Thyroid gland (tissue), 4 donors: ENCODE data around the gene NOS1AP.

Experiments used
- POLR2A ChIP-seq, 2 donors: fragments of 450-650 bp; IDR thresholded peaks; one replicate each; pipeline ENCODE4 v1.6.1; 2017; ENCODE audit warnings: antibody characterized with exemption in 2 of 2, mild to moderate bottlenecking in 2 of 2, moderate library complexity in 1 of 2
- TF ChIP-seq, protein P1 (sequence below), 6 experiments: fragments of 200-600 bp in 3 of 6; fragments of 450-650 bp in 3 of 6; sonication (generic) in 3 of 6; IDR thresholded peaks; one replicate each; pipeline ENCODE4 v1.5.1; 2016 to 2019; ENCODE audit warnings: antibody characterized with exemption in 6 of 6, mild to moderate bottlenecking in 2 of 6, inconsistent platforms in 1 of 6, moderate library complexity in 1 of 6

DNA sequence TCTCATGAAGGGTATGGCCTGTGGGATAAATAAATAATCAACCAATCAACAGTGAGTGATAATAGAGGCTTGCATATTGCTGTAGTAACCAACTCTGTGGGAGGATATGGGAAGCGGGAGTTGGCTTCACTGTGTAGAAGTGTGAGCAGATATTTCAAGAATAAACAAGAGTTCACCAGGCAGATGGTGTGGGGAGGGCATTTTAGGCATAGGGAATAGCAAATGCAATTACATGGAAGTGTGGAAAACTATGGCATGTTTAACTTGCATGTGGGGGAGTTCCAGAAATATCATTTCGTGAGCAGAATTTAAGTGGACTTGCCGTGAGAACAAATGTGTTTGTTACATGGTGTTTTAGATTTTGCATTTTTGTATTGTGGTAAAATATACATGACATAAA, 211.9 kb downstream of the NOS1AP start:
- TF ChIP-seq, protein P1, sequence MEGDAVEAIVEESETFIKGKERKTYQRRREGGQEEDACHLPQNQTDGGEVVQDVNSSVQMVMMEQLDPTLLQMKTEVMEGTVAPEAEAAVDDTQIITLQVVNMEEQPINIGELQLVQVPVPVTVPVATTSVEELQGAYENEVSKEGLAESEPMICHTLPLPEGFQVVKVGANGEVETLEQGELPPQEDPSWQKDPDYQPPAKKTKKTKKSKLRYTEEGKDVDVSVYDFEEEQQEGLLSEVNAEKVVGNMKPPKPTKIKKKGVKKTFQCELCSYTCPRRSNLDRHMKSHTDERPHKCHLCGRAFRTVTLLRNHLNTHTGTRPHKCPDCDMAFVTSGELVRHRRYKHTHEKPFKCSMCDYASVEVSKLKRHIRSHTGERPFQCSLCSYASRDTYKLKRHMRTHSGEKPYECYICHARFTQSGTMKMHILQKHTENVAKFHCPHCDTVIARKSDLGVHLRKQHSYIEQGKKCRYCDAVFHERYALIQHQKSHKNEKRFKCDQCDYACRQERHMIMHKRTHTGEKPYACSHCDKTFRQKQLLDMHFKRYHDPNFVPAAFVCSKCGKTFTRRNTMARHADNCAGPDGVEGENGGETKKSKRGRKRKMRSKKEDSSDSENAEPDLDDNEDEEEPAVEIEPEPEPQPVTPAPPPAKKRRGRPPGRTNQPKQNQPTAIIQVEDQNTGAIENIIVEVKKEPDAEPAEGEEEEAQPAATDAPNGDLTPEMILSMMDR (IDR thresholded peaks at IDR 0.05): no peak
- no peak for TF ChIP-seq POLR2A (IDR thresholded peaks at IDR 0.05)
